BE2C (cell line): Measurements from ENCODE around the gene CDH13.

Experiments
- DNase-seq: peaks from one replicate; pipeline ENCODE4 v3.0.0-alpha.2; 2020
- H3K27me3 ChIP-seq: fragments of 250-450 bp; sonication (Bioruptor Pico); 2 replicates; pipeline ENCODE4 v1.5.1; 2020; ENCODE audit warnings: mild to moderate bottlenecking
- H3K36me3 ChIP-seq: fragments of 250-450 bp; sonication (Bioruptor Pico); 2 replicates; pipeline ENCODE4 v1.5.1; 2020; ENCODE audit warnings: mild to moderate bottlenecking
- H3K4me1 ChIP-seq: fragments of 250-450 bp; sonication (Bioruptor Pico); 2 replicates; pipeline ENCODE4 v1.5.1; 2020
- H3K4me3 ChIP-seq: 2 replicates; pipeline ENCODE4 v1.5.1; 2011; ENCODE audit warnings: low read depth, low read length
- H3K9me3 ChIP-seq: fragments of 250-450 bp; sonication (Bioruptor Pico); 2 replicates; pipeline ENCODE4 v1.5.1; 2020
- TF ChIP-seq, protein P1 (sequence below): IDR thresholded peaks from 2 replicates; pipeline ENCODE4 v1.5.1; 2012; ENCODE audit warnings: mild to moderate bottlenecking, low read depth, low read length

The CDH13 gene

GRCh38 chr16:82945420-82946101 is 318.8 kb downstream of the CDH13 start:
- no peak for DNase-seq
- no peaks in the 10 kb centered on the region for H3K36me3 ChIP-seq
- H3K9me3 ChIP-seq: no peaks in the 10 kb centered on the region; the same call in 1 of the 2 replicates
- TF ChIP-seq, protein P1, sequence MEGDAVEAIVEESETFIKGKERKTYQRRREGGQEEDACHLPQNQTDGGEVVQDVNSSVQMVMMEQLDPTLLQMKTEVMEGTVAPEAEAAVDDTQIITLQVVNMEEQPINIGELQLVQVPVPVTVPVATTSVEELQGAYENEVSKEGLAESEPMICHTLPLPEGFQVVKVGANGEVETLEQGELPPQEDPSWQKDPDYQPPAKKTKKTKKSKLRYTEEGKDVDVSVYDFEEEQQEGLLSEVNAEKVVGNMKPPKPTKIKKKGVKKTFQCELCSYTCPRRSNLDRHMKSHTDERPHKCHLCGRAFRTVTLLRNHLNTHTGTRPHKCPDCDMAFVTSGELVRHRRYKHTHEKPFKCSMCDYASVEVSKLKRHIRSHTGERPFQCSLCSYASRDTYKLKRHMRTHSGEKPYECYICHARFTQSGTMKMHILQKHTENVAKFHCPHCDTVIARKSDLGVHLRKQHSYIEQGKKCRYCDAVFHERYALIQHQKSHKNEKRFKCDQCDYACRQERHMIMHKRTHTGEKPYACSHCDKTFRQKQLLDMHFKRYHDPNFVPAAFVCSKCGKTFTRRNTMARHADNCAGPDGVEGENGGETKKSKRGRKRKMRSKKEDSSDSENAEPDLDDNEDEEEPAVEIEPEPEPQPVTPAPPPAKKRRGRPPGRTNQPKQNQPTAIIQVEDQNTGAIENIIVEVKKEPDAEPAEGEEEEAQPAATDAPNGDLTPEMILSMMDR: no peak
- no peak overlapping the region for H3K4me3 ChIP-seq
- H3K4me1 ChIP-seq: no peaks in the 10 kb centered on the region
- no peaks in the 10 kb centered on the region for H3K27me3 ChIP-seq

GRCh38 chr16:82947698-82948097 is 320.9 kb downstream of the CDH13 start:
- H3K4me1 ChIP-seq: no peaks in the 10 kb centered on the region
- H3K4me3 ChIP-seq: no peak overlapping the region
- DNase-seq: no peak
- no peaks in the 10 kb centered on the region for H3K36me3 ChIP-seq
- H3K27me3 ChIP-seq: no peaks in the 10 kb centered on the region
- TF ChIP-seq, protein P1: no peak
- no peaks in the 10 kb centered on the region for H3K9me3 ChIP-seq

DNA sequence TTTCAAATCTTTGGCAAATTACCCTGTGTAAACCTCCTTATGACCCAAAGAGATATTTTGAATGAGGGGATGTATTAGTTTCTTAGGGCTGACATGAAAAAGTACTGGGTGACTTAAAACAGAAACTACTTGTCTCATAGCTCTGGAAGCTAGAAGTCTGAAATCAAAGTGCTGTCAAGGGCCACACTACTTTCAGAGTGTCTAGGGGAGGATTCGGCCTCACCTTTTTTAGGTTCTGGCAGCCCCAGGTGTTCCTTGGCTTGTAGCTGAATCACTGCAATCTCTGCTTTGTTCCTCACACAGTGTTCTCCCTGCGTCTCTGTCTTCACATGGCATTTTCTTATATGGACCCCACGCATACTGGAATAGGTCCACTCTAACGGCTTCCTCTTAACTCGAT is 322.2 kb downstream of the CDH13 start:
- TF ChIP-seq, protein P1: no peak
- H3K9me3 ChIP-seq: no peaks in the 10 kb centered on the region
- H3K4me1 ChIP-seq: no peaks in the 10 kb centered on the region
- no peak overlapping the region for H3K4me3 ChIP-seq
- H3K27me3 ChIP-seq: no peaks in the 10 kb centered on the region
- DNase-seq: no peak
- no peaks in the 10 kb centered on the region for H3K36me3 ChIP-seq

DNA sequence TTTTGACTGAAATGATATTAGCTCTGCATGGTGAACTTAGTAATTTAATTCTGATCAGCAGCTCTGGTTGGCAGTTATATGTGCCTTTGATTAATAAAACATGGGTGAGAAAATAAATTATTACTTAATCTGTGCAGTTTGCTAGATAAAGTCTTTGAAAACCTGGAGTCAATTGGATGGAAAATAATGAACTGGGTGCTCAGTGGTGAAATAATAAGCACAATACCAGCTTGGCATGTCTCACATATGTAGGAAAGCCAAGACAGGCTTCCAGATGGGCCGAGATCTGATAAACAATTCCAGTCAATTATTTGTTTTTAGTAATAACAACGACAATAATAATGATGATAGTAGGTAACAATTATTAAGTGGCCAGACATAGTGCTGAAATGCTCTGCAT is 326.7 kb downstream of the CDH13 start:
- no peaks in the 10 kb centered on the region for H3K9me3 ChIP-seq
- H3K27me3 ChIP-seq: no peaks in the 10 kb centered on the region
- TF ChIP-seq, protein P1: no peak
- H3K4me3 ChIP-seq: no peak overlapping the region
- H3K36me3 ChIP-seq: no peaks in the 10 kb centered on the region
- H3K4me1 ChIP-seq: no peaks in the 10 kb centered on the region
- no peak for DNase-seq

DNA sequence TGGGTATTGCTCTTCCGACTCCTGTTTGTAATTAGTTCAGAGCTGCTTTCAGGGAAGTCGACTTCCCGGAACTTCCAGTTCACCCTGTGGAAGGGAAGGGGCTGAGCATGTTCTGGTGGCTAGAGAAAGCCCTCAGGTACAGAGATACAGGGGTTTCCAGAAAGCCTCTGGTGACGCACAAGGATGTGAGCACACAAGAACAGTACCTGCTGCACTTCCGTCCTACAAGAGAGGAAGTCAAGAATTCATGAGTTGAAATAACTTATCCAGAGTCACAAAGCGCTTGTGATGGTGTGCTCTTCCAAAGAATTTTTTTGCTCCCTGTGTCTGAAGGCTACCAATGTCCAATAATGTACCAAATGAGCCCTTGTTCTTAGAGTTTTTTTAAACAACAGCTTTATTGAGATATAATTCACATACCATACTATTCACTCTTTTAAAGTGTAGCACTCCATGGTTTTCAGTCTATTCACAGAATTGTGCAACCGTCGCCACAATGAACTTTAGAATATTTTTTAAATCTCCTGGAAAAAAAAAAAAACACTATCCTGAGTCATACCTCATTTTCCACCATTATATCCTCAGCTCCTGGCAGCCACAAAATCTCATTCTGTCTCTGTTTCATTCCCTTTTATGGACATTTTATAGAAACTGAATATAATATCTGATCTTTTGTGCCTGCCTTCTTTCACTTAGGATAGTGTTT is 327.6 kb downstream of the CDH13 start:
- H3K36me3 ChIP-seq: no peaks in the 10 kb centered on the region
- H3K9me3 ChIP-seq: no peaks in the 10 kb centered on the region
- no peaks in the 10 kb centered on the region for H3K27me3 ChIP-seq
- no peak for DNase-seq
- H3K4me3 ChIP-seq: no peak overlapping the region
- TF ChIP-seq, protein P1: no peak
- no peaks in the 10 kb centered on the region for H3K4me1 ChIP-seq

DNA sequence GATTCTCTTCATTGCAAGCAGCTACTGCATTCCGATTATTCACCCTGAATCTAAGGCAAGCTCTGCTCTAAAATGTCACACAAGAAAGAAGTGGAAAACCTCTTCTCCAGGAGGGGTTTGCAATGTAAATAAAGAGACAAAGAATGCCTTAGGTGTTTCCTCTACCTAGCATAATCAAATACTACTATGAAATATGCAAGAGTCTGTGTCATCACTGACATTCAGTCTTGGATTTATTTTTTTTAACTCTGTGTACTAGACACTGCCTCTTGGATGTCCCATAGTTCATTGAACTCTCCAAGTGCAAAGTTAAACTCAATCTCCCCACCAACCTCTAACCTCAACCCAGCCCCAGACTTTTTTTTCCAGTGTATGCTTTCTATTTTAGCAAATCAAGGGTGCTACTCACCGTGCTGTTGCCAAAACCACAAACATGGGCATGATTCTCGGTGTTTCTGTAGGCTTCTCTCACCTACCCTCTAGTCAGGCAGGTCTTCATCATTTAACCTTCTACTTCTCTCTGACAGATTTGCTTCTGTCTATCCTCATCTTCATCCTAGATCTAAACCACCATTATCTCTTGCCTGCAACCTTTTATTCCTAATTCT is 329.1 kb downstream of the CDH13 start:
- Histone ChIP-seq H3K36me3 (no peaks in the 10 kb centered on the region), H3K4me1 (no peaks in the 10 kb centered on the region), H3K27me3 (no peaks in the 10 kb centered on the region), H3K9me3 (no peaks in the 10 kb centered on the region), H3K4me3 (no peak overlapping the region)
- no peak for DNase-seq
- TF ChIP-seq, protein P1: no peak
